H1 (cell line): Measurements from ENCODE around the gene HSPA4L. TPM values are rescaled to one million over a fixed set of nuclear protein-coding genes. Genes with fewer than 3 reads are reported as not detected.

ENCODE experiments used
- CTCF ChIA-PET: fragments of 300-600 bp; sonication (Branson Sonifier 250); formaldehyde crosslinking; loops from one replicate; lab custom pipeline; 2021; ENCODE audit not compliant: partially characterized antibody; lab: Charles Lee
- POLR2A ChIA-PET: fragments of 300-600 bp; sonication (Branson Sonifier 250); formaldehyde crosslinking; loops from one replicate; lab custom pipeline; 2021; ENCODE audit warnings: inconsistent platforms; ENCODE audit not compliant: partially characterized antibody; lab: Charles Lee
- DNase-seq, 2 experiments: peaks; one replicate each; pipeline versions ENCODE4 v3.0.0 to v3.0.0-alpha.2; 2010 to 2022; ENCODE audit warnings: low spot score in 2 of 2, low read depth in 1 of 2, mixed read lengths in 1 of 2
- FAIRE-seq: peaks from 2 replicates; lab custom pipeline; 2011; peaks lifted over from hg19 to GRCh38; lab: Jason Lieb, UNC
- H2AFZ ChIP-seq: 2 replicates; pipeline ENCODE4 v1.8.1; 2012; ENCODE audit warnings: low read length, inconsistent platforms
- H2AK5ac ChIP-seq: 2 replicates; pipeline ENCODE4 v1.6.1; 2013; ENCODE audit warnings: low read depth, low read length
- H2BK120ac ChIP-seq: replicated peaks from 2 replicates; pipeline ENCODE3; 2013; ENCODE audit warnings: low read depth, low read length, inconsistent platforms
- H2BK12ac ChIP-seq: 2 replicates; pipeline ENCODE4 v1.6.1; 2013; ENCODE audit warnings: low read depth, low read length
- H2BK15ac ChIP-seq: 2 replicates; pipeline ENCODE4 v1.6.1; 2013; ENCODE audit warnings: low read length
- H2BK20ac ChIP-seq: 2 replicates; pipeline ENCODE4 v1.6.1; 2013; ENCODE audit warnings: low read length
- H2BK5ac ChIP-seq: 2 replicates; pipeline ENCODE4 v1.6.1; 2013; ENCODE audit warnings: low read depth, low read length
- H3K14ac ChIP-seq: 2 replicates; pipeline ENCODE4 v1.6.1; 2013; ENCODE audit warnings: inconsistent platforms; ENCODE audit not compliant: insufficient read length
- H3K18ac ChIP-seq: 2 replicates; pipeline ENCODE4 v1.6.1; 2013; ENCODE audit warnings: low read length; ENCODE audit errors: extremely low read depth
- H3K23ac ChIP-seq: 2 replicates; pipeline ENCODE4 v1.6.1; 2013; ENCODE audit warnings: inconsistent platforms; ENCODE audit not compliant: insufficient read length
- H3K23me2 ChIP-seq: 2 replicates; pipeline ENCODE4 v1.6.1; 2013; ENCODE audit warnings: low read depth, low read length
- H3K27ac ChIP-seq: 2 replicates; pipeline ENCODE4 v1.6.1; 2011; ENCODE audit warnings: low read depth, low read length, inconsistent platforms
- H3K27me3 ChIP-seq, 4 experiments: replicated peaks in 1 of 4; 1 replicate in 1 of 4; 2 replicates in 3 of 4; pipeline versions ENCODE4 v1.6.1 to v1.8.1; 2011 to 2013; ENCODE audit warnings: low read length in 3 of 4, mild to moderate bottlenecking in 3 of 4, inconsistent platforms in 2 of 4, mixed read lengths in 2 of 4, moderate library complexity in 1 of 4; ENCODE audit not compliant: control insufficient read depth in 3 of 4, insufficient read depth in 3 of 4; ENCODE audit errors: extremely low read depth in 1 of 4
- H3K36me3 ChIP-seq, 4 experiments: 2 replicates each; pipeline versions ENCODE4 v1.6.1 to v1.8.1; 2011 to 2013; ENCODE audit warnings: mild to moderate bottlenecking in 4 of 4, low read length in 3 of 4, moderate library complexity in 2 of 4, control low read depth in 1 of 4, inconsistent platforms in 1 of 4; ENCODE audit not compliant: insufficient read depth in 4 of 4, control insufficient read depth in 2 of 4
- H3K4ac ChIP-seq: replicated peaks from 2 replicates; pipeline ENCODE3; 2013; ENCODE audit warnings: low read length, low read depth, mixed read lengths, inconsistent platforms; ENCODE audit not compliant: insufficient read length
- H3K4me1 ChIP-seq, 4 experiments: replicated peaks in 1 of 4; 1 replicate in 1 of 4; 2 replicates in 3 of 4; pipeline versions ENCODE4 v1.6.1 to v1.8.1; 2011 to 2013; ENCODE audit warnings: low read length in 3 of 4, inconsistent platforms in 2 of 4, mixed read lengths in 1 of 4; ENCODE audit not compliant: insufficient read depth in 4 of 4, control insufficient read depth in 3 of 4
- H3K4me2 ChIP-seq, 2 experiments: 2 replicates each; pipeline versions ENCODE4 v1.6.1 to v1.8.1; 2011 to 2013; ENCODE audit warnings: low read depth in 2 of 2, low read length in 2 of 2, control low read depth in 1 of 2, inconsistent platforms in 1 of 2, mild to moderate bottlenecking in 1 of 2; ENCODE audit not compliant: insufficient read depth in 1 of 2
- H3K4me3 ChIP-seq, 4 experiments: fragments of 200-600, 300-600 bp in 1 of 4; sonication (generic), shearing (Covaris generic), sonication (Bioruptor Twin) in 1 of 4; 2 replicates each; pipeline versions ENCODE4 v1.5.1 to v1.8.1; 2011 to 2016; ENCODE audit warnings: low read length in 4 of 4, low read depth in 3 of 4, control low read depth in 2 of 4, inconsistent platforms in 2 of 4, mild to moderate bottlenecking in 2 of 4, mixed read lengths in 1 of 4, moderate library complexity in 1 of 4; ENCODE audit not compliant: insufficient read depth in 2 of 4; ENCODE audit errors: extremely low read depth in 1 of 4
- H3K56ac ChIP-seq: replicated peaks from 2 replicates; pipeline ENCODE3; 2013; ENCODE audit warnings: low read depth, mild to moderate bottlenecking, mixed read lengths, low read length, inconsistent platforms; ENCODE audit not compliant: insufficient read length
- H3K79me1 ChIP-seq: 2 replicates; pipeline ENCODE4 v1.6.1; 2013; ENCODE audit warnings: low read depth, low read length, control low read depth
- H3K79me2 ChIP-seq, 2 experiments: 2 replicates each; pipeline versions ENCODE4 v1.6.1 to v1.8.1; 2012 to 2013; ENCODE audit warnings: low read length in 2 of 2, mild to moderate bottlenecking in 2 of 2, inconsistent platforms in 1 of 2; ENCODE audit not compliant: insufficient read depth in 2 of 2, control insufficient read depth in 1 of 2
- H3K9ac ChIP-seq, 4 experiments: replicated peaks in 1 of 4; 1 replicate in 1 of 4; 2 replicates in 3 of 4; pipeline versions ENCODE4 v1.6.1 to v1.8.1; 2011 to 2013; ENCODE audit warnings: low read depth in 3 of 4, low read length in 3 of 4, control low read depth in 2 of 4, mild to moderate bottlenecking in 2 of 4, moderate library complexity in 2 of 4, inconsistent platforms in 1 of 4; ENCODE audit errors: extremely low read depth in 1 of 4
- H3K9me3 ChIP-seq, 2 experiments: 2 replicates each; pipeline versions ENCODE4 v1.6.1 to v1.8.1; 2012 to 2013; ENCODE audit warnings: mild to moderate bottlenecking in 2 of 2, moderate library complexity in 2 of 2, control low read depth in 1 of 2, inconsistent platforms in 1 of 2, low read depth in 1 of 2, low read length in 1 of 2, mixed read lengths in 1 of 2; ENCODE audit not compliant: insufficient read depth in 2 of 2
- H4K20me1 ChIP-seq, 2 experiments: replicated peaks in 1 of 2; 2 replicates each; pipeline versions ENCODE3 to v1.8.1; 2011 to 2013; ENCODE audit warnings: inconsistent platforms in 2 of 2, low read length in 2 of 2, mild to moderate bottlenecking in 1 of 2; ENCODE audit not compliant: insufficient read depth in 2 of 2, control insufficient read depth in 1 of 2
- H4K5ac ChIP-seq: 2 replicates; pipeline ENCODE4 v1.6.1; 2013; ENCODE audit warnings: low read length, low read depth, mixed read lengths, inconsistent platforms; ENCODE audit not compliant: insufficient read length
- H4K8ac ChIP-seq: 2 replicates; pipeline ENCODE4 v1.8.0; 2013; ENCODE audit warnings: mild to moderate bottlenecking, moderate library complexity, low read length, inconsistent platforms; ENCODE audit not compliant: insufficient read depth; ENCODE audit errors: extremely low read depth
- H4K91ac ChIP-seq: replicated peaks from 2 replicates; pipeline ENCODE3; 2013; ENCODE audit warnings: low read length, mixed read lengths, inconsistent platforms; ENCODE audit not compliant: insufficient read length
- CEBPB ChIP-seq: IDR thresholded peaks from 2 replicates; pipeline ENCODE4 v1.6.1; 2012; ENCODE audit warnings: low read depth, low read length
- FOSL1 ChIP-seq: IDR thresholded peaks from 2 replicates; pipeline ENCODE4 v1.6.1; 2011; ENCODE audit warnings: mild to moderate bottlenecking, low read depth, low read length, moderate library complexity; ENCODE audit not compliant: insufficient read depth
- WGBS, 2 experiments: shearing (Covaris generic) in 1 of 2; methylation state at CpG; one replicate each; pipeline versions ENCODE4 v1.1.6 to v1.1.7; 2013 to 2015; ENCODE audit warnings: low lambda C conversion rate in 2 of 2, mixed read lengths in 2 of 2, inconsistent platforms in 1 of 2, low coverage in 1 of 2, missing lambda C conversion rate in 1 of 2; ENCODE audit not compliant: insufficient replicate concordance in 2 of 2, insufficient coverage in 1 of 2, insufficient read length in 1 of 2; ENCODE audit errors: extremely low coverage in 1 of 2, missing lambda C conversion rate in 1 of 2; 5-methylcytosine and 5-hydroxymethylcytosine counted together
- polyA plus RNA-seq, 7 experiments: library from polyadenylated mRNA; depleted of rRNA in 3 of 7; stranded (reverse) in 5 of 7; unstranded in 2 of 7; fragments of >200 nt in 5 of 7; fragments of 200-250 nt in 2 of 7; gene quantifications; 1 replicate in 5 of 7; 2 replicates in 1 of 7; 4 replicates in 1 of 7; pipeline versions ENCODE4 v1.2.1 to v1.2.3, GENCODE V29; 2011 to 2013; ENCODE audit warnings: missing spikeins in 2 of 7, mixed read lengths in 2 of 7
- total RNA-seq: library from RNA; stranded (reverse); fragmentation: NEBNext Ultra II Directional; extraction: Animal tissue kit (Norgen Biotek cat#: 25700); gene quantifications from 2 replicates; pipeline ENCODE4 v1.2.1, GENCODE V29; 2021

HSPA4L gene
- total and polyA plus RNA-seq, 2 of the 8 experiments (the other 6 are each of a cell fraction or from before 2014, with no cell fraction given), result 0.65 to 4.7 TPM

- no peak overlapping the region for H3K4me2 ChIP-seq
- 94% methylated on average over 2 of the region's 2 CpGs; no CpG with 5 or more reads in 1 of the 2 experiments for WGBS, 2 experiments
- H2BK20ac ChIP-seq, result no peak overlapping the region
- DNase-seq (no peak), FAIRE-seq (no peak)
- ChIA-PET POLR2A (no interaction called here), CTCF (no interaction called here)
- H3K18ac ChIP-seq, result no peak overlapping the region
- no peaks in the 10 kb centered on the region for H3K27me3 ChIP-seq
- no peak overlapping the region for H3K27ac ChIP-seq
- H2BK5ac ChIP-seq, result no peak overlapping the region
- no peak overlapping the region for H4K8ac ChIP-seq
- H3K4ac ChIP-seq, result no peak overlapping the region
- H2AK5ac ChIP-seq, result no peak overlapping the region
- H2BK120ac ChIP-seq, result no peak overlapping the region
- H3K4me3 ChIP-seq, result no peak overlapping the region
- peaks cover 0 to 7% of the 10 kb centered on the region in 2 experiments; a peak in 2 of 4 replicates for H3K9me3 ChIP-seq
- TF ChIP-seq CEBPB, result peak; percentile 56; the same call in 1 of the 2 replicates
- TF ChIP-seq FOSL1, result no peak
- H2AFZ ChIP-seq, result no peak overlapping the region
- H4K91ac ChIP-seq, result no peak overlapping the region
- no peaks in the 10 kb centered on the region for H3K79me1 ChIP-seq
- H2BK15ac ChIP-seq, result no peak overlapping the region
- no peak overlapping the region for H3K14ac ChIP-seq
- no peaks in the 10 kb centered on the region for H3K36me3 ChIP-seq
- no peak overlapping the region for H3K23ac ChIP-seq
- no peak overlapping the region for H4K5ac ChIP-seq
- H3K23me2 ChIP-seq, result no peaks in the 10 kb centered on the region
- no peak overlapping the region for H3K56ac ChIP-seq
- H3K4me1 ChIP-seq, result no peaks in the 10 kb centered on the region
- no peaks in the 10 kb centered on the region for H4K20me1 ChIP-seq
- no peak overlapping the region for H3K9ac ChIP-seq
- H2BK12ac ChIP-seq, result no peak overlapping the region
- no peaks in the 10 kb centered on the region for H3K79me2 ChIP-seq
These were observed 33.2 kb upstream of the HSPA4L start for GRCh38 chr4:127748957-127749356.
